GM20431 (cell line): ENCODE data around the gene P4HB.

Experiments used
- in situ Hi-C: fragments of 300-500 bp; cut with MseI, MboI; formaldehyde crosslinking; loops from one replicate; pipeline ENCODE4 v1.15.0; 2020; ENCODE audit warnings: low sequenced_read_pairs; ENCODE audit not compliant: unreplicated experiment

Gene P4HB

GRCh38 chr17:81814748-81815645 is 45.3 kb downstream of the P4HB start:
- in situ Hi-C loops = no loop called here

GRCh38 chr17:81813861-81814683 is 46.3 kb downstream of the P4HB start:
- in situ Hi-C loops = no loop called here

GRCh38 chr17:81813371-81813684 is 47.0 kb downstream of the P4HB start:
- in situ Hi-C loops = no loop called here

- in situ Hi-C loops = no loop called here
Measured at GRCh38 chr17:81812571-81813370, 47.6 kb downstream of the P4HB start.

GRCh38 chr17:81811705-81812570 is 48.4 kb downstream of the P4HB start:
- in situ Hi-C loops = no loop called here

GRCh38 chr17:81810892-81811704 is 49.2 kb downstream of the P4HB start:
- in situ Hi-C loops = no loop called here

GRCh38 chr17:81810476-81810875 is 49.9 kb downstream of the P4HB start:
- in situ Hi-C loops = no loop called here

GRCh38 chr17:81809556-81809998 is 50.8 kb downstream of the P4HB start:
- in situ Hi-C loops = no loop called here

GRCh38 chr17:81808778-81809555 is 51.4 kb downstream of the P4HB start:
- in situ Hi-C loops = no loop called here

GRCh38 chr17:81807839-81808238 is 52.5 kb downstream of the P4HB start:
- in situ Hi-C loops = no loop called here

- in situ Hi-C loops = no loop called here
Measured at GRCh38 chr17:81807210-81807719, 53.1 kb downstream of the P4HB start.

- in situ Hi-C loops = no loop called here
Measured at GRCh38 chr17:81806461-81807209, 53.7 kb downstream of the P4HB start.

GRCh38 chr17:81805707-81806460 is 54.5 kb downstream of the P4HB start:
- in situ Hi-C loops = no loop called here

GRCh38 chr17:81804559-81805399 is 55.6 kb downstream of the P4HB start:
- in situ Hi-C loops = no loop called here

GRCh38 chr17:81803728-81804558 is 56.4 kb downstream of the P4HB start, which contains the start of gene GCGR:
Gene GCGR, plus strand, starts transcription at chr17:81804150. Its CDS starts 4,869 bp downstream, at chr17:81809019.
- in situ Hi-C loops = no loop called here
